Retinal pigment epithelial cell (primary cell): ENCODE data around the gene GKN1.
A peak's percentile ranks its signal among the peaks of the same experiment; 100 is the strongest.

Experiments used
- DNase-seq: peaks from one replicate; pipeline ENCODE4 v3.0.0-alpha.2; 2010; ENCODE audit warnings: low read depth
- H3K4me3 ChIP-seq: 2 replicates; pipeline ENCODE4 v1.5.1; 2011; ENCODE audit warnings: mild to moderate bottlenecking, low read length, control low read depth, moderate library complexity
- TF ChIP-seq, protein P1 (sequence below): conservative IDR thresholded peaks from 2 replicates; pipeline ENCODE4 v1.5.1; 2011; ENCODE audit warnings: low read depth, low read length, control low read depth, inconsistent platforms

Gene GKN1

GRCh38 chr2:69003731-69004130, 29.3 kb downstream of the GKN1 start:
- TF ChIP-seq, protein P1, sequence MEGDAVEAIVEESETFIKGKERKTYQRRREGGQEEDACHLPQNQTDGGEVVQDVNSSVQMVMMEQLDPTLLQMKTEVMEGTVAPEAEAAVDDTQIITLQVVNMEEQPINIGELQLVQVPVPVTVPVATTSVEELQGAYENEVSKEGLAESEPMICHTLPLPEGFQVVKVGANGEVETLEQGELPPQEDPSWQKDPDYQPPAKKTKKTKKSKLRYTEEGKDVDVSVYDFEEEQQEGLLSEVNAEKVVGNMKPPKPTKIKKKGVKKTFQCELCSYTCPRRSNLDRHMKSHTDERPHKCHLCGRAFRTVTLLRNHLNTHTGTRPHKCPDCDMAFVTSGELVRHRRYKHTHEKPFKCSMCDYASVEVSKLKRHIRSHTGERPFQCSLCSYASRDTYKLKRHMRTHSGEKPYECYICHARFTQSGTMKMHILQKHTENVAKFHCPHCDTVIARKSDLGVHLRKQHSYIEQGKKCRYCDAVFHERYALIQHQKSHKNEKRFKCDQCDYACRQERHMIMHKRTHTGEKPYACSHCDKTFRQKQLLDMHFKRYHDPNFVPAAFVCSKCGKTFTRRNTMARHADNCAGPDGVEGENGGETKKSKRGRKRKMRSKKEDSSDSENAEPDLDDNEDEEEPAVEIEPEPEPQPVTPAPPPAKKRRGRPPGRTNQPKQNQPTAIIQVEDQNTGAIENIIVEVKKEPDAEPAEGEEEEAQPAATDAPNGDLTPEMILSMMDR: no peak
- H3K4me3 ChIP-seq: no peak overlapping the region
- no peak for DNase-seq

GRCh38 chr2:69007169-69007568, 32.7 kb downstream of the GKN1 start:
- H3K4me3 ChIP-seq: no peak overlapping the region
- TF ChIP-seq, protein P1: no peak
- DNase-seq: no peak

GRCh38 chr2:69007603-69008002, 33.2 kb downstream of the GKN1 start:
- TF ChIP-seq, protein P1: no peak
- no peak overlapping the region for H3K4me3 ChIP-seq
- no peak for DNase-seq

DNA sequence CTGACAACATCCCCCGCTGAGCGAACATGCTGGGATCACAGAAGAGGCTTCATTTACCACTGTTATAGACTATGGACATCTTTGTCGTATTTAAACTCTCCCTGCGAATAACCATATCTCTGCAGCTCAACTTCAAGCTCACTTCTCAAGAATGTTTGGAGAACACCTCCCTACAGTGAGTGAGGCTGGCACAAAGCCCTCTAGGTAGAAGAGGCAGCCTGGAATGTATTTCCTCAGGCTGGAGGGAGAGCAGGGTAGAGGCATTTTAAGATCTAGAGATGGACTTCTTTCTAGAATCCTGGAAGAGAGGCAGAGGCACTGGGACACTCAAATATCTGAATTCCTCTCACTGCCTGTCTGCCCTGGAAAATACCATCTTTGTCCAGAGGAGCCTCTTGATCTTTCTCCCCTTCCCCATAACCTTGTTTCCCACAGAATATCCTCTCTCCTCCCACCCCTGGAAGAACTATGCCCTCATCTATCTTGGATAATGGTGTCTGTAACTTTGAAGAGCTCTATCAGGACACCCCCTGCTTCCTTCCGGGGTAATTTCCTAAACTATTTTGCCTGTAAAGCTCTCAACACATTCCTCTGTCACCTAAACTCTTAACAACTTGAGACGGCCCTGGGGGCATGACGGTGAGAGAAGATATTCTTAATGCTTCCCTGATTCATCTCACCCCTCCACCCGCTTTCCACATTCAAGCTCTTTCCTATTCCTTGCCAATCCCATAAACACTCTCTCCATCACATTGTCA, 36.2 kb downstream of the GKN1 start:
- H3K4me3 ChIP-seq: no peak overlapping the region
- TF ChIP-seq, protein P1: no peak
- no peak for DNase-seq

GRCh38 chr2:69011611-69012157, 37.2 kb downstream of the GKN1 start:
- DNase-seq: no peak
- TF ChIP-seq, protein P1: no peak

DNA sequence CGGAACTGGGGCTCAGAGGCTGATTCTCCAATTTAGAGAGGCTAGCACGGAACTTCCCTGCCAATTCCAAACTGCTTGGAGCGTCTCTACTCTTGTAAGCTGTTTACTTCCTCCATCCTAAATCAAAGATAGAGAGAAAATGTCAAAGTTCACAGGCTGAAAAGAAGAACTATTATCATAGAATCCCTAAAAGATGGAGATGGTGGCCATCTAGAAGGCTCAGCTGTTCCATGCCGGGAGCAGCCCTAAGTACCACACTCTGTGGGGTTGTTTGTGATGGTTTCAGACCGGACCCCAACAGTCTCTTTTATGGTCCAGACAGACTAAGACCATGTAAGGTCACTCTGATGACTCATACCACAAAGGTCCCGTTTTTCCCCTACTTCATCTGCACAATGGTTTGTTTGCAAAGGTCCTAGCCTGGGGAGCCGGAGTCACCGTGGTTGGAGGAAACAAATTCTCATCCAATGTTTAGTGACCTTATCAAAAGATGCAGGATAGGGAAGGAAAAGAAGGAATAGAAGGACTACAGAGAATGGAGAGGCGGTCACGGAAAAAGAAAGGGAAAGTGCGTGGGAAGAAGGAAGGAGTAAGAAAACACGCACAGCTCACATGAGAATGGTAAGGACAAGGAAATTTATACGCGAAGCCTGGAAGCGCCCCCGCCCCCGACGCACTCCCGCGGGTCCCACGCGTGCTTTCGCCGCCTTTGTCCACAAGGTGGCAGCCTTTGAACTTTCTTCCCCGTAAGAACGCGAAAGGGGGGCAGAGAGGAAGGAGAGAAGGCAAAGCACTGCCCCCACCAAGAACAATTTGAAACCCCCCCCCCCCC, 38.1 kb downstream of the GKN1 start:
- TF ChIP-seq, protein P1: peak; percentile 75
- DNase-seq: no peak
- H3K4me3 ChIP-seq: peak overlapping the region; percentile 98

More at GRCh38 chr2:69011611-69012157, 37.2 kb downstream of the GKN1 start:
- H3K4me3 ChIP-seq: no peak overlapping the region
